GM18951 (cell line): ENCODE results near the gene PCDHGA2.
"Not testable (repeated sequence)": the region's sequence is repeated elsewhere in the genome, so short reads cannot be mapped to it uniquely, and the experiment has no call there.

Experiments
- POLR2A ChIP-seq: IDR thresholded peaks from 4 replicates; pipeline ENCODE4 v1.6.1; 2011; ENCODE audit warnings: mild to moderate bottlenecking; ENCODE audit not compliant: insufficient read length, insufficient read depth; ENCODE audit errors: extremely low read depth
- in situ Hi-C: fragments of 300-500 bp; cut with MboI; formaldehyde crosslinking; loops from one replicate; pipeline ENCODE4 v1.12.0; 2022; ENCODE audit warnings: low sequenced_read_pairs, mixed read lengths, inconsistent platforms; ENCODE audit not compliant: unreplicated experiment

The PCDHGA2 gene

DNA sequence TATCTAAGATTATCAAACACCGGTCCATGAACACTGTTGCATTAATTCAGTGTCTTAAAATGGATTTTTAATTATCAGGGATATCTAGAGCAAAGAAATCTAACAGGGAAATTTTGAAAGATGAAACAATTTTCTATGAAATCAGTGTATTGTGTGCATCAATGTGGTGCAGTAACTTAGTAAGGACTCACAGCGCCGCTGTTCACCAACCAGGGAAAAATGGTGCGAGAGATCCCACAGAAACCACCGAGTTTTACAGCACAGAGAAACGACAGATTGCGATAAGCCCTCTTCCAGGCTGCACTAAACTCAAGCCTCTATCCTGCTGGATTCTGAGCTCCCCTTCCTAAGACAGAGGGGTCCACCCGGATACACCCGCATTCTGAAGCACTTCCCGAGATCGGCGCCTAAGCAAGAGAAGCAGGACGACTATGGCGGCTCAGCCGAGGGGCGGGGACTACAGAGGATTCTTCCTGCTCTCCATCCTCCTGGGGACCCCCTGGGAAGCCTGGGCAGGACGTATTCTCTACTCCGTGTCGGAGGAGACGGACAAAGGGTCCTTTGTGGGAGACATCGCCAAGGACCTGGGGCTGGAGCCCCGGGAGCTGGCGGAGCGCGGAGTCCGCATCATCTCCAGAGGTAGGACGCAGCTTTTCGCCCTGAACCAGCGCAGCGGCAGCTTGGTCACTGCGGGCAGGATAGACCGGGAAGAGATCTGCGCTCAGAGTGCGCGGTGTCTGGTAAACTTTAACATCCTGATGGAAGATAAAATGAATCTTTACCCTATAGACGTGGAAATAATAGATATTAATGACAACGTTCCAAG lies 44.1 kb downstream of the PCDHGA2 start, which contains the start of gene PCDHGA7:
Gene PCDHGA7 (plus strand): TSS at position 274 of the 826 bp plus-strand sequence. CDS start 158 bp downstream, at position 432.
- no peak for TF ChIP-seq POLR2A
- in situ Hi-C loops = no loop called here

DNA sequence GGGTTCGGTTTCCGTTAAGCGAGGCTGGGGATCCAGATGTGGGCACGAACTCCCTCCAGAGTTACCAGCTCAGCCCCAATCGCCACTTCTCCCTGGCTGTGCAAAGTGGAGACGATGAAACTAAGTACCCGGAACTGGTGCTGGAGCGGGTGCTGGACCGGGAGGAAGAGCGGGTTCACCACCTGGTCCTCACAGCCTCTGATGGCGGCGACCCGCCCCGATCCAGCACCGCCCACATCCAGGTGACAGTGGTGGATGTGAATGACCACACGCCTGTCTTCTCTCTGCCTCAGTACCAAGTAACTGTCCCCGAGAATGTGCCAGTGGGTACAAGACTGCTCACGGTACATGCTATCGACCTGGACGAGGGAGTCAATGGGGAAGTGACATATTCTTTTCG lies 44.8 kb downstream of the PCDHGA2 start:
- in situ Hi-C loops = no loop called here
- no peak for TF ChIP-seq POLR2A

DNA sequence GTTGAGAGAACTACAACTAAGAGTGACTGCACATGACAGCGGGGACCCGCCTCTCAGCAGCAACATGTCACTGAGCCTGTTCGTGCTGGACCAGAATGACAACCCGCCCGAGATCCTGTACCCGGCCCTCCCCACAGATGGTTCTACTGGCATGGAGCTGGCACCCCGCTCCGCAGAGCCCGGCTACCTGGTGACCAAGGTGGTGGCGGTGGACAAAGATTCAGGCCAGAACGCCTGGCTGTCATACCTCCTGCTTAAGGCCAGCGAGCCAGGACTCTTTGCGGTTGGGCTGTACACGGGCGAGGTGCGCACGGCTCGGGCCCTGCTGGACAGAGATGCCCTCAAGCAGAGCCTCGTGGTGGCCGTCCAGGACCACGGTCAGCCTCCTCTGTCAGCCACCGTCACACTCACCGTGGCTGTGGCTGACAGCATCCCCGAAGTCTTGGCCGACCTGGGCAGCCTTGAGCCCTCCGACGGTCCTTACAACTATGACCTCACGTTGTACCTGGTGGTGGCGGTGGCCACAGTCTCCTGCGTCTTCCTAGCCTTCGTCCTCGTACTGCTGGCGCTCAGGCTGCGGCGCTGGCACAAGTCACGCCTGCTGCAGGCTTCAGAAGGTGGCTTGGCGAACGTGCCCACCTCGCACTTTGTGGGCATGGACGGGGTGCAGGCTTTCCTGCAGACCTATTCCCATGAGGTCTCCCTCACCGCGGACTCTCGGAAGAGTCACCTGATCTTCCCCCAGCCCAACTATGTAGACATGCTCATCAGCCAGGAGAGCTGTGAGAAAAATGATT lies 46.1 kb downstream of the PCDHGA2 start:
- TF ChIP-seq POLR2A = no peak
- in situ Hi-C loops = no loop called here

DNA sequence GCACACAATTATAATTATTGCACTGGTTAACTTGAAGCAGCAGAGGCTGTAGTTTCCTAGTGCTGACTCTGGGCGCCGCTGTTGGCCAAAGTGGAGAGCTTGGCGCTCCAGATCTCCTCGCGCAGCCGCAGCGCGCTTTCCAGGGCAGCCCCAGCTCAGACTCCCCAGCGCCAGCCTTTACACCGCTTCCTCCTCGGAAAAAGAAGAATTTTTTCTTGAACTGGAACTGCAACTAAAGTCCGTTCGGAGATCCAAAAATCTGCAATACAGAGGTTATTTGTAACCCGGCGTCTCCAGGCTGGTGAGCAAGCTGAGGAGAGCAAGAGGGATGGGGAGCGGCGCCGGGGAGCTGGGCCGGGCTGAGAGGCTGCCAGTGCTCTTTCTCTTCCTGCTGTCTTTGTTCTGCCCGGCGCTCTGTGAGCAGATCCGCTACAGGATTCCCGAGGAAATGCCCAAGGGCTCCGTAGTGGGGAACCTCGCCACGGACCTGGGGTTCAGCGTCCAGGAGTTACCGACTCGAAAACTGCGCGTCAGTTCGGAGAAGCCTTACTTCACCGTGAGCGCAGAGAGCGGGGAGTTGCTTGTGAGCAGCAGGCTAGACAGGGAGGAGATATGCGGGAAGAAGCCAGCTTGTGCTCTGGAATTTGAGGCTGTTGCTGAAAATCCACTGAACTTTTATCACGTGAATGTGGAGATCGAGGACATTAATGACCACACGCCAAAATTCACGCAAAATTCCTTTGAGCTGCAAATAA lies 49.2 kb downstream of the PCDHGA2 start, which contains the start of gene PCDHGB4:
Gene PCDHGB4 (plus strand): TSS at position 142 of the 755 bp plus-strand sequence. CDS start 187 bp downstream, at position 329.
- in situ Hi-C loops = not testable (repeated sequence)

DNA sequence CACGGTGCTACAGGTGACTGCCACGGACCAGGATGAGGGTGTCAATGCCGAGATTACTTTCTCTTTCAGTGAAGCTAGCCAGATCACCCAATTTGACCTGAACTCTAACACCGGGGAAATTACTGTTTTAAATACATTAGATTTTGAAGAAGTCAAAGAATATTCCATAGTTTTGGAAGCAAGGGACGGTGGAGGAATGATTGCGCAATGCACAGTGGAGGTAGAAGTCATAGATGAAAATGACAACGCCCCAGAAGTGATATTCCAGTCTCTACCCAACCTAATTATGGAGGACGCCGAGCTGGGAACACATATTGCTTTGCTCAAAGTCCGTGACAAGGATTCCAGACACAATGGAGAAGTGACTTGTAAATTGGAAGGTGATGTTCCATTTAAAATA lies 50.1 kb downstream of the PCDHGA2 start:
- no peak for TF ChIP-seq POLR2A

DNA sequence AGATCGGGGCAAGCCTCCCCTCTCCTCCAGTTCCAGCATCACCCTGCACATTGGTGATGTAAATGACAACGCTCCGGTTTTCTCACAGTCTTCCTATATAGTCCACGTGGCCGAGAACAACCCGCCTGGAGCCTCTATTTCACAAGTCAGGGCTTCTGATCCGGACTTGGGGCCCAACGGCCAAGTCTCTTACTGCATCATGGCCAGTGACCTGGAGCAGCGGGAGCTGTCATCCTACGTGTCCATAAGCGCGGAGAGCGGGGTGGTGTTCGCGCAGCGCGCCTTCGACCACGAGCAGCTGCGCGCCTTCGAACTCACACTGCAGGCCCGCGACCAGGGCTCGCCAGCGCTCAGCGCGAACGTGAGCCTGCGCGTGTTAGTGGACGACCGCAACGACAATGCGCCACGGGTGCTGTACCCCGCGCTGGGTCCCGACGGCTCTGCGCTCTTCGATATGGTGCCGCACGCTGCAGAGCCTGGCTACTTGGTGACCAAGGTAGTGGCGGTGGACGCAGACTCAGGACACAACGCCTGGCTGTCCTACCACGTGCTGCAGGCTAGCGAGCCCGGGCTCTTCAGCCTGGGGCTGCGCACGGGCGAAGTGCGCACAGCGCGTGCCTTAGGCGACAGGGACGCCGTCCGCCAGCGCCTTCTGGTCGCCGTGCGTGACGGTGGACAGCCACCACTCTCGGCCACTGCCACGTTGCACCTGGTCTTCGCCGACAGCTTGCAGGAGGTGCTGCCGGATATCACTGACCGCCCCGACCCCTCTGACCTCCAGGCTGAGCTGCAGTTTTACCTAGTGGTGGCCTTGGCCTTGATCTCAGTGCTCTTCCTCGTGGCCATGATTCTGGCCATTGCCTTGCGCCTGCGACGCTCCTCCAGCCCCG lies 50.8 kb downstream of the PCDHGA2 start:
- in situ Hi-C loops = no loop called here
- TF ChIP-seq POLR2A = no peak

More for the DNA sequence above, 50.1 kb downstream of the PCDHGA2 start:
- in situ Hi-C loops = no loop called here

DNA sequence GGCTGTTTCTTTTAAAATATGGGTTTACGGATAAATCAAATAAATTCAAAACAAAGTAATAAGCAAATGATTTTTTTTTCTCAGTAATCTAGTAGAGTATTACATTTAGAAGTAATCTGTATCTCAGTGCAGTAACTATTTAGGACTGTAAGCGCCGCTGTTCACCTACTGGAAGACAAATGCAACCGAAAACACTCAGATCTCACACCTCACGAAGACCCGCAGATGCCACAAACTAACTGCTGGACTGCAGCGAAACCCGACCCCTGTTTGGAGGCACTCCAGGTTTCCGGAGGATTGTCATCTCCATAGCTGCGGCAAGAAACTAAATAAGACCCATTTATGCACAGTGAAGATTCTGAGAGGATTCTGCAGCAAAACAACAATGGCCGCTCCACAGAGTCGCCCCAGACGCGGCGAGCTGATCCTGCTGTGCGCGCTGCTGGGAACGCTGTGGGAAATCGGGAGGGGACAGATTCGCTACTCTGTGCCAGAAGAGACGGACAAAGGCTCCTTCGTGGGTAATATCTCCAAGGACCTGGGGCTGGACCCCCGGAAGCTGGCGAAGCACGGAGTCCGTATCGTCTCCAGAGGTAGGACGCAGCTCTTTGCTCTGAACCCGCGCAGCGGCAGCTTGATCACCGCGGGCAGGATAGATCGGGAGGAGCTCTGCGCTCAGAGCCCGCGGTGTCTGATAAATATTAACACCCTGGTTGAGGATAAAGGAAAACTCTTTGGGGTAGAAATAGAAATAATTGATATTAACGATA lies 54.1 kb downstream of the PCDHGA2 start, which contains the start of gene PCDHGA8:
Gene PCDHGA8 (plus strand): TSS at position 205 of the 770 bp plus-strand sequence. CDS start 181 bp downstream, at position 386.
- in situ Hi-C loops = no loop called here

More for the DNA sequence above, 54.1 kb downstream of the PCDHGA2 start, which contains the start of gene PCDHGA8:
- TF ChIP-seq POLR2A = no peak
